ENCODE measurements around the gene JADE2.
"Not testable (repeated sequence)": the region's sequence is repeated elsewhere in the genome, so short reads cannot be mapped to it uniquely, and the experiment has no call there.

JADE2 gene

DNA sequence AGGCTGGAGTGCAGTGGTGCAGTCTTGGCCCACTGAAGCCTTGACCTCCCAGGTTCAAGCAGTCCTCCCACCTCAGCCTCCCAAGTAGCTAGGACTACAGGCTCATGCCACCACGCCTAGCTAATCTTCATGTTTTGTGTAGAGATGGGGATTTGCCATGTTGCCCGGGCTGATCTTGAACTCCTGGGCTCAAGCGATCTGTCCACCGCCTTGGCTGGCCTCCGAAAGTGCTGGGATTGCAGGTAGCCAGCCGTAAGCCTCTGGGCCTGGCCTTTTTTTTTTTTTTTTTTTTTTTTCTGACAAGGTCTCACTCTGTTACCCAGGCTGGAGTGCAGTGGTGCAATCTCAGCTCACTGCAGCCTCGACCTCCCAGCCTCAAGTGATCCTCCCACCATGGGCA, 27.2 kb downstream of the JADE2 start:
- DNase-seq = not testable (repeated sequence)

GRCh38 chr5:134553821-134554267, 28.4 kb downstream of the JADE2 start:
- no peak for DNase-seq

- DNase-seq = peak; percentile 55
Observed at GRCh38 chr5:134554319-134555222, 29.1 kb downstream of the JADE2 start.

GRCh38 chr5:134555223-134555889, 29.9 kb downstream of the JADE2 start:
- DNase-seq = peak; percentile 13

DNA sequence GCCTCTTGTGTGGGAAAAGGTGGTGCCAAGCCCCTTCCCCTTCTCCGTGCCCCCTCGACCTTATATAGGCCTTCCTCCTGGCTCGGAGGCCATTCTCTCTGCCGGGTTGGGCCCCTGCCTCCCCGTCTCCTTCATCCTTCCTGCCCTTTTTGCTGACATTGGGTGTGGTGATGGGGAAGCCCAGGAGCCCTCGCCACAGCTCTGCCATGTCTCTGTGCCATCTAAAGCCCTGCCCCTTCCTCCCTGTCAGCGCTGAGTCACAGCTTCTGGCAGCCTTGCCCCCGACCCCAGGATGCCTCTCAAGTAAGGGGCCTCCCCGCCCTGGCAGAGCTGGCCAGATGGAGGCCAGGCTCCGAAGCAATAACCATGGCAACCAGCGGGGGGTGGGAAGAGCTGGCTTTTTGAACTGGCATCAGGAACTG, 30.4 kb downstream of the JADE2 start:
- DNase-seq = peak; percentile 92

DNA sequence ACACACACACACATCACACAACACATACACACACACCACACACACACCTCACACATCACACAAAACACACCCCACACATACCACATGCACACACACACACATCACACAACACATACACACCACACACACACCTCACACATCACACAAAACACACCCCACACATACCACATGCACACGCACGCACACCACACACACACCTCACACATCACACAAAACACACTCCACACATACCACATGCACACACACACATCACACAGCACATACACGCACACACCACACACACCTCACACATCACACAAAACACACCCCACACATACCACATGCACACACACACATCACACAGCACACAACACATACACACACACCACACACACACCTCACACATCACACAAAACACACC, 31.1 kb downstream of the JADE2 start:
- DNase-seq = not testable (repeated sequence)

DNA sequence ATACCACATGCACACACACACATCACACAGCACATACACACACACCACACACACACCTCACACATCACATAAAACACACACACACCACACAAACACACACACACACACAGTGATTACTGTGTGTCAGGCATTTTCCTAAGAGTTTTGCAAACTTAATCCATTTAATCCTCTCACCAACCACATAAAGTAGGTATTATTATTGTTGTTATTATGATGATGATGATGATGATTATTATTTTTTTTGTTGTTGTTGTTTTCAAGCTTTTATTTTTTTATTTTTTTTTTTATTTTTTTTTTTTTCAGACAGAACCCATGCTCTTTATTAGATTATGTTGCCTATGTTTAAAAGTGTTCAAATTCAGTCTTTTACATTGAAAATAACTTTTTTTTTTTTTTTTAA, 31.5 kb downstream of the JADE2 start:
- no peak for DNase-seq

GRCh38 chr5:134559672-134560071, 34.2 kb downstream of the JADE2 start:
- no peak for DNase-seq

DNA sequence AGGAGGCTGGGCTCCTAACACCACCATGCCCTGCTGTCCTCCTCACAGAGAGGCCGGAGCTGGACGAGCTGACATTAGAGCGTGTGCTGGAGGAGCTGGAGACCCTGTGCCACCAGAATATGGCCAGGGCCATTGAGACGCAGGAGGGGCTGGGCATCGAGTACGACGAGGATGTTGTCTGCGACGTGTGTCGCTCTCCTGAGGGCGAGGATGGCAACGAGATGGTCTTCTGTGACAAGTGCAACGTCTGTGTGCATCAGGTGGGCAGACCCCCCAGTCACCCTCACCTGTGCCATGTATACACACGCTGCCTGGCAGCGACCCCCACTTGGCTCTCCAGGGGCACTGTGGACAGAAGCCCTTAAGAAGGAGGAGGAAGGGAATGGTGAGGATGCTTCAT, 35.2 kb downstream of the JADE2 start:
- no peak for DNase-seq

DNA sequence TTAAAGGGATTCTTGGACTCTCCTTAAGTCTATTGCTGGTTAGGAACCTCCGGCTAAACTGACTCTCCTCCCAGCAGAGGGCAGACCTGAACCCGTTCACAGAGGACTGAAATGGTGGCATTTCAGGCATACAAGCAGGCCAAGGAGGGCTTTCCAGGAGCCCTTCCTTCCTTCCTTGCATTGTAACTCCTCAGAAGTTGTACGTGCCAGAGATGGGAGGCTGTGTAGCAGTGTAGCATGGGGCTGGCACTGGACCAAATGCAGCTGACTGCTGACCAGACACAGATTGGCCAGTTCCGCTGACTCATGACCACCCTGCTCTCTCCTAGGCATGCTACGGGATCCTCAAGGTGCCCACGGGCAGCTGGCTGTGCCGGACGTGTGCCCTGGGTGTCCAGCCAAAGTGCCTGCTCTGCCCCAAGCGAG, 36.4 kb downstream of the JADE2 start:
- DNase-seq = peak; percentile 29

DNA sequence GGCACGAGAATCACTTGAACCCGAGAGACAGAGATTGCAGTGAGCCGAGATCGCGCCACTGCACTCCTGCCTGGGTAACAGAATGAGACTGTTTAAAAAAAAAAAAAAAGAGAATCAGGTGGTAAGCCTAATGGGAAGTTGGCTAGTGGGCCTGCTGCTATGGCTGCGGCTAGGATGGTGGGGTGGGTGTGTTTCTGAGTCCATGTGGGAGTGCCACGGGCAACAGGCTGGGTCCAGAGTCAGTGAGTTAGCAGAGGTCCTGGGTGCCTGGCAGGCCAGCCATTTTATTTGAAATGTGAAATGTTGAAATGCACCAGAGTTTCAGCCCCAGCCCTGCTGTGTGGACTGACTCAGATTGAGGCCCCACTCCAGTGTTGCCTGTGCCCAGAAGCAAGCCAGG, 37.8 kb downstream of the JADE2 start:
- DNase-seq = no peak

DNA sequence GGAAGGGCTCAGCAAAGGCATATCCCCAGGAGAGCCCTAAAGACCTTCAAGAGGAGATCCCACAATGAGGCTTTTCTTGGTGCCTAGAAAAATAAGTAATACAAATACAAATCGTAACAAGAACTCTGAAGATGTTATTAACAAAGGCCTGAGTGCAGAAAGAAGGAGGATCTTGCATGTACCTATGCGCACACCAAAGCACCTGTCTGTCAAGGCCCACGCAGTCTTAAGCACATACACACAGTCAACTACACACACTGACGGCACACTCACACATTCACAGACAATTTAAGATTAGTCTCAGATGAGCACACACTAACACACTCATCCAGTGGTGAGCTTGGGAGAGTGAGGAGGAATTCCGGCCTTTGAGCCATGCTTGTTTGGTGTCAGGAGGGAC, 38.5 kb downstream of the JADE2 start:
- DNase-seq = no peak

- DNase-seq = no peak
Observed at GRCh38 chr5:134564396-134564795, 38.9 kb downstream of the JADE2 start.

- DNase-seq = no peak
Observed at GRCh38 chr5:134565791-134566740, 40.6 kb downstream of the JADE2 start.

DNA sequence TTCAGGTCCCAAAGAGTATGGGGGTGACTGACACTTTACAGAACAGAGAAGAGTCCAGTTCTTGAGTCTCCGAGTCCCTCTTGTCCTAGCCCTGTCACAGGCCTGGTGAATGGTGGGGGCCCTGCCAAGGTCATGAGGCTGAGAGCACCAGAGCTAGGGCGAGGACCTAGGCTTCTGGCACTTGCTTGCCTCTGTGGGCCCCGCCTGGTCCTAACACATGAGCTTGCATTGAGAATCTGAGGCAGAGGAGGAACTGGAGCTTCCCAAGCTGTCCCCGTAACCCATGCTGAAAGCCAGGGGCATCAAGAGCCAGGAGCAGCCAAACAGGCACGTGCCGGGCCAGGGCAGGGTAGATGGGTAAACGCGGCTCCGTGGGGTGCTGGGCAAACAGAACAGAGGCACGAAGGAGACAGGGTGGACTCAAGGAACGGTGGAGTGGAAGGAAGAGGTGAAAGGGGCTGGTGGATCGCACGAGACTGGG, 41.3 kb downstream of the JADE2 start:
- no peak for DNase-seq

GRCh38 chr5:134567641-134568336, 42.3 kb downstream of the JADE2 start:
- no peak for DNase-seq

- DNase-seq = no peak
Observed at GRCh38 chr5:134568337-134568700, 42.8 kb downstream of the JADE2 start.

- DNase-seq = no peak
Observed at GRCh38 chr5:134568761-134569695, 43.6 kb downstream of the JADE2 start.

- DNase-seq = no peak
Observed at GRCh38 chr5:134569758-134570364, 44.4 kb downstream of the JADE2 start.

- DNase-seq = no peak
Observed at GRCh38 chr5:134570365-134570758, 44.9 kb downstream of the JADE2 start.

- DNase-seq = no peak
Observed at GRCh38 chr5:134570886-134571285, 45.4 kb downstream of the JADE2 start.

All from activated CD4-positive, alpha-beta T cell treated with anti-CD3 and anti-CD28 coated beads, Interleukin-2, Interleukin-6, amounts not matched to agents 100 ng/mL and 50 ng/mL, durations not matched to agents 16 hours and 8 hours (primary cell).